Ramos (cell line): Measurements from ENCODE around the gene MTCL1.

ENCODE experiments used
- in situ Hi-C: fragments of 300-500 bp; cut with MboI; formaldehyde crosslinking; loops from one replicate; pipeline ENCODE4 v1.14.3; 2022; ENCODE audit warnings: low sequenced_read_pairs; ENCODE audit not compliant: unreplicated experiment

Gene MTCL1

DNA sequence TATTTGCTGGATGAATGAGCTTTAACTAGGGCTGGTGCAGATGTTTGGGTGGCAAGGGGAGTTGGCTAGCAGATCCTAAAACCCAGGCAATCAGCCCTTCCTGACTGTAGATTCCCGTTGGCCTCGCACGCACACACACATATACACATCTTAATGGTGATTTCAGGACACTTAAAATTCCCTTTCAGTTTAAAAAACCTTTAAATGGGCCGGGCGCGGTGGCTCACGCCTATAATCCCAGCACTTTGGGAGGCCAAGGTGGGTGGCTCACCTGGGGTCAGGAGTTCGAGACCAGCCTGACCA lies 19.5 kb upstream of the MTCL1 start:
- in situ Hi-C loops = no loop called here

DNA sequence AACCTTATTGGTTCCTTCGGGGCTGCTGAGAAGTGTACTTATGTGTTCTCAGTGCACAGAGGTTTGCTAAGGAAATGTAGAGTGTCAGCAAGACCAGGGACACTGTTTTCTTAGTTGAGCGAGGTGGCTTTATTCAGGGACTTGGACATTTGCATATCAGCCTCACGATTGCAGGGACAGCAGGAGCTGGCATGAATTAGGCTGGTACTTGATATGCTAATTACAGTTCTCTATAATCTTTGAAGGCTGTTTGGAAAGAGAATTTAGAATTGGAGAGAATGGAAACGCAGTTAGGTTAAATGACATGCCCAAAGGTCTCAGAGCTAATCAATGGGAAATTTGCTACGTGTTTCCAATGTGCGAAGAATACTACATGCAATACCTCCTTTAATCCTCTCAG lies 18.7 kb upstream of the MTCL1 start:
- in situ Hi-C loops = no loop called here

DNA sequence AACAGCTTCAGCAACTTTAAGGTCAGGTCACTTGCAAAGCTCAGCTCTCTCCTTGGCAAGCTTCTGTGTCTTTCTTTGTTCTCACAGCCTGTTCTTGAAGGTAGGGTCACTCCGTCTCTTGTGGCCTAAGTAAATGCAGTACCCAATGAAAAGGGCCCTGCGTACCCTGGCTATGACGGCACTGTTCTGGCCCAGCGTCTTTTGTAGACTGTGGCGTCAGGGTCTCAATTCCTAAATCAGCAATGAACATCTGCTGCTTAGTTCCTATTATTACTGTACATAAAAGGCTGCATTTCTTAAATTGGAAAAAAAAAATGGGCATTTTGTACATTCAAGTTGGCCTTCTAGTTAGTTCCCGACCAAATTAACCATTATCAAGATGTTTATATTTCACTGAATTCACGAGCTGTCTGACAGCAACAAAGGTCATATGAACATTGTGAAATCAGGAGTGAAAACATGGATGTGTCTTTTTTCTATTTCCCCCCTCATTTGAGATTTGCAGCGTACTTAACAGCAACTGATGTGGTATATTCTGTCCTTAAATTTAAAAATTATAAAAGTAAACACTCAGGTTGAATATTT lies 17.0 kb upstream of the MTCL1 start:
- in situ Hi-C loops = no loop called here

DNA sequence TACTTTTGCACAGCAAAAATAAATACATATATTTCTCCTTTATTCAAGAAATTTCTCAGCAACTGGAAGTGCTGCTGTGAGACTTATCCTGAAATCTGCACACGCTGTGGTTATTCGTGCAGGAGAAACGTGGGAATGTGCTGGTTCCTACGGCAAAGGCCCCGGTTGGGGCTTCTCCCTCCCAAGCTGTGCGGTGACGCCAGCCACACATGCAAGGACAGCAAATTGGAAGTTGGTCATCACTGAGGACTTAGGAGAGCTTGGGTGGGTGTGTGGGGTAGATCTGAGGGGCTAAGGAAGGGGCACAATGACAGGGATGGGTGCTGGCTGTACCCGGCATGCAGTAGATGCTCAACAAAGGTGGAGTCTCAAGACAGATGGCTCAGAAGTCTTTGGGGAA lies 16.5 kb upstream of the MTCL1 start:
- in situ Hi-C loops = no loop called here

DNA sequence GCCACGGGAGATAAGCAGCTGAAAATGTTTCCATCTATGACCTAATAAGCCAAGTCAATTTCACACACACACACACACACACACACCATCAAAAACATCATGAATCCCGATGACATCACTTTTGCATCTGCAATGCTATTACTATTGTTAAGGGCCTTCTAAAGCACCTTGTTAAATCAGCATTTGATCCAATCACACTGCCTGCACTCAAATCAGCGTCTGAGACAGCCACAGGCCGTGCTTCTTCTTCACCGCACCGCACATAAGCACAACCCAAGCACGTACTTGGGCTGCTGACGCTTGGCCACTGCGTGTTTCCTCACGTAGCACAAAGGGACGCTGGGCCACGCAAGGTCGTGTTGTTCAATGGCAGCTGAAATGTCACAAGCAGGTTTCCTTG lies 15.8 kb upstream of the MTCL1 start:
- in situ Hi-C loops = no loop called here

DNA sequence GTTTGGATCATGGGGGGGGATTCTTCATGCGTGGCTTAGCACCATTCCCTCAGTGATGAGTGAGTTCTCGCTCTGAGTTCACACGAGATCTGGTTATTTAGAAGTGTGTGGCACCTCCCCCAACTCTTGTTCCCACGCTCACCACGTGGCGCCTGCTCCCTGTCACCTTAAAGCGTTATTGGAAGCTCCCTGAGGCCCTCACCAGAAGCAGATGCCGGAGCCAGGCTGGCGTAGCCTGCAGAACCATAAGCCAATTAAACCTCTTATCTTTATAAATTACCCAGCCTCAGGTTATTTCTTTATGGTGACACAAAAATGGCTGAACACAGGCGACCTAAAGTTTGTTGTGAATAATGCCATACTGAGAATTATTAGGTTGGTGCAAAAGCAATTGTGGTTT lies 10.5 kb upstream of the MTCL1 start:
- in situ Hi-C loops = no loop called here

DNA sequence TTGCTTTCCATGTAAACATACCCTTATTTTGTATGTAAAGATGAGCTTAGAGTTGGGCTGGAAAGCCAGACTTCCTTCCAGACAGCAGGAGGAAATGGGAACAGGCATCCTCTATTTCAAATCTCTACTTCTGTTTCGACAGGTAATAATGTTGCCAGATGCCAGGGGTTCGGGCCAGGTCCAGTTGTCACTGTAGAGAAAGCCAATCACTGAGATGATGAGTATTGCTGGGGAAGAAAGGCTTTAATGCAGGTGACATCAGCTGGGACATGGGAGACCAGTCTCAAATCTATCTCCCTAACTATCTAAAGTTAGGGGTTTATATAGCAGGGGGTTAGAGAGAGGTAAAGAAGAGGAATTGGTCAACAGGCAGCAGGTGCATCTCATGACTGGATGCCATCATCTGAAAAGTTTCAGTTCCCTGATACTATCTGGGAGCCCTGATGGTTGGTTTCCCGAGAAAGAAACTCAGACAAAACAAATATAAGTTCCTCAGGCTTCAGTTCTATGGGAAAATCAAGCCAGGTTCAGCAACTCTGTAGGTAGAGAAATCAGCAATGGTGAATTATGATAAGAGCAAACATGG lies 9.3 kb upstream of the MTCL1 start:
- in situ Hi-C loops = no loop called here

DNA sequence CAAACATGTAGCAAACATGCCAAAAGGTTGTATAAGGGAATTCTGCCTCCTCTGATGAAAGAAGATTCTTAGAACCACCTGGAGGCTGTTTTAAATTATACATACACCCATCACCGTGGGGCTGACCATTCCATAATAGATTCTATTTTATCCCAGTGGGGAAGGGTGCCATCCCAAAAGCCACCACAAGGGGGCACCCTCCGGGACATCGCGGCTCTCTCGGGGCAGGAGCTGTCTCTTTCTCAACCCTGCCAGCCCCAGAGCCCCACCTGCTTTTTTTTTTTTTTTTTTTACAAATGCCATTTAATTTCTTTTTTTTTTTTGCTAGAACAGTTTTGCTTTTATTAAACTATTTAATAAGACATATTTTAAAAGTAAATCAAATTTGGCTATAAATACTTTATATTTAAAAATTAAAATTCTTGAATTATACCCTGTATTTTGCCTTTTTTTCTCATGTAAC lies 8.6 kb upstream of the MTCL1 start:
- in situ Hi-C loops = no loop called here

DNA sequence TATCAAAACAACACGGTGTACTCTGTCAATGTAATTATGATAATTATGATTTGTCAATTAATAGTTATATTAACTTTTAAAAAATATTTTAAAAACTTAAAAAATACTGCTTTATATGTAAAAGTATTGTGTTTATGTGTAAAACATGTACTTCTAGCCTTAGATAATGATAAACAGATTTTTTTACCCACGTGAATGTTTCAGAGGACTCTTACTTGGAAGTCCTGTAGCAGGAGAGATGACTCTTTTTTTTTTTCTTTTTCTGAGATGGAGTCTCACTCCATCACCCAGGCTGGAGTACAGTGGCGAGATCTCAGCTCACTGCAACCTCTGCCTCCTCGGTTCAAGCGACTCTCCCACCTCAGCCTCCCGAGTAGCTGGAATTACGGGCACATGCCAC lies 6.2 kb upstream of the MTCL1 start:
- in situ Hi-C loops = no loop called here

DNA sequence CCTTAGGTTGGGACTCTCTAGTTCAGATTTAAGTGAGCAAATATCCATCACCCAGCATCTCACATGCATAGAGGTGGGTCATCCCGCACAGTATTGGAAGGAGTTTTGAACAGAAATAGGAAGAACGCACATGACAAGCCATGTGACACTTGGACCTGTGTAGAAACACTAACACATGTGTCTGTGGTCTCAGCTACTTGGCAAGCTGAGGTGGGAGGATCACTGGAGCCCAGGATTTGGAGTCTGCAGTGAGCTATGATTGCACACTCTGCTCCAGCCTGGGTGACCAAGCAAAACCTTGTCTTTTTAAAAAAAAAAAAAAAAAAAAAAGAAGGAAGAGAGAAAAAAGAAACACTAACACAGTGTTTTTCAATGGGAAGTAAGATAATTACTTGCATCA lies 5.4 kb upstream of the MTCL1 start:
- in situ Hi-C loops = no loop called here

DNA sequence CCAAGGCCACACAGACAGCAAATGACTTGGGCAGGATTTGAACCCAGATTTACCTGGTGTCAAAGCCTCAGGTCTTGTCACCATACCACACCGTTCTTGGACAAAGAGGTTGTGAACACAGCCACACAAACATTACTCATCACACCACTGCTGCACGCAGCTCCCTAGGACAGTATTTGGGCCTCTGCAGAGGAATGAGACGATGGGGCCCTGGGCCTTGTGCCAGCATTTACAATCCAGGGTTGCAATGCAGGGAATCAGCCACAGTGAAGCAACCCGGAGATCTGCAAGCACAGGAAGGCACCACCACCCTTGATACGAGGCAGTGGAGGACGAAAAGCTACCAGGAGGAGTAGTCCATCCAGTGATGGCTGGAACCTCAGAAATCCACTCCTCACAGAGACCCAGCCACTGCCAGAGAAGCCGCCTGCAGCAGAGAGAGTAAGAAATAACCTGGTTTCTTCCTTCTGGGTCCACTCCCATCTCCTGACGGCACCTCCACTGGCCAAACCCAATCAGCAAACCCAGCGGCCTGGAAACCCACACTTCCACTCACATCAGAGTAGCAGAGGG lies 3.7 kb upstream of the MTCL1 start:
- in situ Hi-C loops = no loop called here

DNA sequence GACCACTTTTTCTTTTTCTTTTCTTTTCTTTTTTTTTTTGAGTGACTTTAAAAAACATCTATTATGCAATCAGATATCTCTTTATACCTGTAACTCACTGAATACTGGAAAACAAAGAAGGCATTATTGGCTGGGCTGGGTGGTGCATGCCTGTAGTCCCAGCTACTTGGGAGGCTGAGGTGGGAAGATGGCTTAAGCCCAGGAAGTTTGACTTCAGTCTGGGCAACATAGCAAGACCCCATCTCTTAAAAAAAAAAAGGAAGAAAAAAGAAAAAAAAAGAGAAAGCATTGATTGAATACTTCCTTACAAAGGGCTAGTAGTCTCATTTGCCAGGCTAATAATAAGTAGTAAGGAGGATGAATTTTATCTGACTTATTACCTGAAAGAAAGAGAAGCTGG lies 2.7 kb upstream of the MTCL1 start:
- in situ Hi-C loops = no loop called here

DNA sequence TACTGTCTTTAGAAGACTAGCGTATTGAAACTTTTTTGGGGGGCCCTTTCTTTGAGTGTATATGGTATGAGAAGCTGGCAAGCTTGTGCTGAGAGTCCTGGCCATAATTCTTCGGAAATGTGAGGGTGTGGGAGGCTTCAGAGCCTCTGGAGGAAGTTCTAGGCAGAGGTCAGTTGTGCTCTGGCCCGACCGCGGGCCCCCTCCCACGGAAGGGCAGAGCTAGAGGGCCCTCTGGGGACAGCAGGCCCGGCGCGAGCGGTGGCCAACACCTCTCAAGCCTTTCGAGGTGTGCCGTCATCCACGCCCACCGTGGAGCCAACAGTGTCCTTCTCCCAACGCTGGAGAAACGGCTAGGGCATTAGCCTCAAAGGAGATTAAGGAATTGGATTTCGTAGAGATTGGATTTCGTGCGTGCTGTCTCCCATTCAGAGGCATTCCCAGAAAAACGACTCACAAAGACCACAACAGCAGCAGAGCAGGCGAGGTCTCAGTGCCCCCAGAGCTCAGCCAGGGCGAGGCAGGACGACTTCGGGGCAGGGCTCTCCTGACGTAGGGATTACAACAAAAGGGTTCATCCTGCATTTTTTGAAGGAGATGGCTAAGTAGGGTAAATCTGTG lies 2.2 kb upstream of the MTCL1 start:
- in situ Hi-C loops = no loop called here

DNA sequence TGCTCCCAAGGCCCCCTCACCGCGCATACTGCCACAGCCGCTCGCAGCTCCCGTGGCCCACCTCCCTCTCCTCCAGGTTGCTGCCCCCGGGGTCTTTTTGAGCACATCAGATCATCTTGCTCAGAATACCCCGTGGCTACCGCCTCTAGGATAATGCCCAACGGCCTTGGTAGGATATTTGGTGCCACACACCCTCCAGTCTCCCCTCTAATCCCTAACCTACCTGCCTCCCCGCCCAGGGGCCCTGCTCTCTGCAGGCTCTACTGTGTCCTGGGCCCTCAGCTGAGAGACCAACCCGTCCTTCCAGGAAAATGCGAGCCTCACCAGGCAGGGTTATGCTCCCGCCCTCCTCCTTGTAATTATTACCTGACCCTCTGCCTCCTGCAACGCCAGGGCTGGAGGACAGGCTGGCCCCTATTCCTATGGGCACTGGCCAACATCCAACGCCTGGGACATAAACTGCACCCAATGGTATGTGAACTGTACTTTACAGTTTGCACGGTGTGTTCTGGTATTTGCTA lies 1.5 kb upstream of the MTCL1 start:
- in situ Hi-C loops = no loop called here

DNA sequence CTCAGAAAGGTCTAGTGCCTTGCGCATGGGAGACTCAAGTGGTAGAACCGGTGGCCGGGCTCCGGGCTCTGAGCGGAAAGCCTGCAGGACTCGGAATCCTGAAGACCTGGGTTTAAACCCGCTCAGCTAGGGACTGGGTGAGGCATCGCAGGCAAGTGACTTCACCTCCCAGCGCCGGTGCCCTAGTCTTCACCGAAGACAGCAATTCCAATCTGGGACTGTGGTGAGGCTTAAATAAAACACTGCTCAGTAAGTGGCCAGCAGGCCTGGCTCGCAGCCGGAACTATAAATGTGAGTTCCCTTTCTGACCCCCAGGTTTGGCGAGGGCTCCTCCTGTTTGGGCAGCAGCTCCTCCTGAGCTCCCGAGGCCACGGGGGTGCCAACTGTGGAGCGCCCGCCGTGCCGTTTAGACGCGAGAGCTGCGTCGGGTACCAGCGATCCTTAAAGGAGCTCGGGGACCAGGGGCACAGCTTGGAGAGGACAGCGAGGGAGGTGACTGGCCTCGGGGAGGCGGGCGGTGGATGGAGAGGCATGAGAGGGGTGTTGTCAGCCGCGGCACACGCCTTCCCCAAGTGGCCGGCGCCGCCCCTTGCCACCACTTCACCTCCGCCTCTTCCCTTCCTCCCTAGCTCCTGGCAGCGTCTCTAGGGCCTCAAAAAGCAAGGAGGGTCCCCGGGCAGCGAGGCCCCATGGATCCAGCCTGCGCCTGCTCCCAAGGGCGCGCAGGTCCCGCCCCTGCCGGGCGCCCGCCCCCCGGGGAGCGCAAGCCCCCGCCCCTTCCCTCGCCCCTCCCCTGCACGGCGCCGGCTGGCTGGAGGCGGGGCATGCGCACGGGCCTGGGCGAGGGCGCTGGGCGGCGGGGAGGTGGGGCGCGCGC lies 757 bp upstream of the MTCL1 start:
- in situ Hi-C loops = no loop called here

DNA sequence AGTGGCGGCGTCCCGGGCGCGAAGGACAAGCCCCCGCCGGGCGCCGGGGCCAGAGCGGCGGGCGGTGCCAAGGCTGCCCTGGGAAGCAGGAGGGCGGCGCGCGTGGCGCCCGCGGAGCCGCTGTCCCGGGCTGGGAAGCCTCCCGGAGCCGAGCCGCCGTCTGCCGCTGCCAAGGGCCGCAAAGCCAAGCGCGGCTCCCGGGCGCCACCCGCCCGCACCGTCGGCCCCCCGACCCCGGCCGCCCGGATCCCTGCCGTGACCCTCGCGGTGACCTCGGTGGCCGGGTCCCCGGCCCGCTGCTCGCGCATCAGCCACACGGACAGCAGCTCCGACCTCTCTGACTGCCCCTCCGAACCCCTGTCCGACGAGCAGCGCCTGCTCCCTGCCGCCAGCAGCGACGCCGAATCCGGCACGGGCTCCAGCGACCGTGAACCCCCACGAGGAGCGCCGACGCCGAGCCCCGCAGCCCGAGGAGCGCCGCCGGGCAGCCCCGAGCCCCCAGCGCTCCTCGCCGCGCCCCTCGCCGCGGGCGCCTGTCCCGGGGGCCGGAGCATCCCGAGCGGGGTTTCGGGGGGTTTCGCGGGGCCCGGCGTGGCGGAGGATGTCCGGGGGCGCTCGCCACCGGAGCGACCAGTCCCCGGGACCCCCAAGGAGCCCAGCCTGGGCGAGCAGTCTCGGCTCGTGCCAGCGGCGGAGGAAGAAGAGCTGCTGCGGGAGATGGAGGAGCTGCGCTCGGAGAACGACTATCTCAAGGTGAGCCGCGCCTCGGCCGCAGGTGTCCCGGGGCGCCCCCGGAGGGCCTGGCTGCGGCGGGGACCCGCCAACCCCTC lies 820 bp downstream of the MTCL1 start:
- in situ Hi-C loops = no loop called here

DNA sequence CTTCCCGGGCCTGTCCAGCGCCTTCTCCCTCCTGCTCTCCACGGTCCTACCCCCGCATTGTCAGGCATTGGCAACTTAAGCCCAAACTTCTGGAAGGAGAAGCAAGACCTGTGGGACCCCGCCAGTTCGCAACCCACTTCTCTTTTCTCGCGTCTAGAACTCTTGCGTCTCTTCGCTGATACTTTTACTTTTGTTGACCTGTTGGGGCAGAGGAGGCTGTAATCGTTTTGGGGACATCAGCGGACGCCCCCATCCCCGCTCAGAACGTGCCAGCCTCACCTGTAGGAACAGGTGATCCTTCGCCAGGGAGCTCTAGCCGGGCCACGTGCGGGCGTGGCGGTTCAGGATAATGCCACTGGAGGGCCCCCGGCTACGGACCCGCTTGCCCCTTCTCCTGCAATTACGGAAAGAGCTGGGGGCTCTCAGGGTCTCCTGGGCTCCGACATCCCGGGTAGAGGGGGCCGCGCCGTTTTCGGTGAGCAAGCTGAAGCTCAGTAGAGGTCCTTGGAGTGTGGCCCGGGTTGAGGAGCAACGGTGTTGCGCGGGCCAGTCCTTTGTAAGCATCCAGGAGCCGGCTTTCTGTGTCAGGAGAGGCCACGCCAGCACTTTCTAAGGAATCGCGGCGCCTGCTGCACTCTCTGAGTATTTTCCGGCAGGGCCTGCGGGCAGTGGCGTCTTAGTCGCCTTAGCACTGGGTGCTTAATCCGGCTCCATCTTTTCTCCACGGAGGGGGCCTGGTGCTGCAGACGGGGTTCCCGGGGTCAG lies 1.6 kb downstream of the MTCL1 start:
- in situ Hi-C loops = no loop called here

DNA sequence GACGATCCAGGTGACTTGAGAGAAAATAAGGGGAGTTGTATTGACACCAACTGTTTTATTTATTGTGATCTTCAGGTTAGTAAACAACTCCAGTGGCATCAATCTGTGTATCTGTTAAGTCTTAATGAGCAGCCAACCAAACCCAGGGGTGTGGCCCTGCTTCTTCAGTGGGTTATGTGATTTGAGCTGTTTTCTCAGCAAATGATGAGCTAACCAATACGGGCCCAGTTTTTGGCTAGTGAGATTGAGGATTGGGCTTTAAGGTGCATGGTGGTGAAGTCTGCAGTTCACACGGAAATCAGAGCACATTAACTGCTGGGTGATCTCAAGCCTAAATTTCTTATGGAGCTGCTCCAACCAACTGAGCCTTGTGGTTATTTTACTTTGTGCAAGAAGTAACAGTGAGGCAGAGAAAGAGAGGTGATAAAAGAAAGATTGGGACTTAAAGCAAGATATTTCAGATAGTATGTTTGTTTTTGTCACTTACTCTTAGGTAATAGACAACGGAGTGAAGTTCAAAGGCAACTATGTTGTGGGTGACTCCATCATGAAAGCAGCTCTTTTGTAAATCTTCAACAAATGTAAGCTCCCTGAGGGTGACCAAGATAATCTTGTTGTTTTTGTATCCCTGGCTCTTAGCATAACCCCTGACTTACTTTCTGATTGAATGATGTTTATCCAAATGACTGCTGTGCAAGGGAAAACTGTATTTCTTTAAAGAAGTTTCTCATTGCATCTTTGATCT lies 2.4 kb downstream of the MTCL1 start:
- in situ Hi-C loops = no loop called here

DNA sequence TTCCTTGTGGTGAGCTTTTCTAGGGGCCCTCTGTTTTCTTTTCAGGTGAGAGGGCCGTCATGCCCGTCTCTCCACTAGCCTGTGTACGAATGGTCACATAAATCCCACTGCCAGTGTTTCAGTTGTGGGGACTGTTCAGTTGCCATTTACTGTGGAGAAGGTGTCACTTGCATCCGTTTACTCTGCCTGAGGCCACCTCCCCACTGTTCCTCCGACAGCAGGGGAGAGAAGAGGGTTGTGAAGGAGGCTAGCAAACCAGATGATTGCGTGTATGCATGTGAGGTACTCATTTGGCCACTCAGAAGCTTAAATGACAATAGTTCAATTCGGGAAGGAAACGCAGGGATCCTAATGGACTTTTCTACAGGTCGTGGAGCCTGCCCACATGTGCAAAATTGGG lies 3.3 kb downstream of the MTCL1 start:
- in situ Hi-C loops = no loop called here
